ENCODE results near the gene SRL. TPM values are rescaled to one million over a fixed set of nuclear protein-coding genes. Genes with fewer than 3 reads are reported as not detected.
"Not testable (repeated sequence)": the region's sequence is repeated elsewhere in the genome, so short reads cannot be mapped to it uniquely, and the experiment has no call there.

Gene SRL
- total RNA-seq, 2 donors from 2014 or later: not detected

DNA sequence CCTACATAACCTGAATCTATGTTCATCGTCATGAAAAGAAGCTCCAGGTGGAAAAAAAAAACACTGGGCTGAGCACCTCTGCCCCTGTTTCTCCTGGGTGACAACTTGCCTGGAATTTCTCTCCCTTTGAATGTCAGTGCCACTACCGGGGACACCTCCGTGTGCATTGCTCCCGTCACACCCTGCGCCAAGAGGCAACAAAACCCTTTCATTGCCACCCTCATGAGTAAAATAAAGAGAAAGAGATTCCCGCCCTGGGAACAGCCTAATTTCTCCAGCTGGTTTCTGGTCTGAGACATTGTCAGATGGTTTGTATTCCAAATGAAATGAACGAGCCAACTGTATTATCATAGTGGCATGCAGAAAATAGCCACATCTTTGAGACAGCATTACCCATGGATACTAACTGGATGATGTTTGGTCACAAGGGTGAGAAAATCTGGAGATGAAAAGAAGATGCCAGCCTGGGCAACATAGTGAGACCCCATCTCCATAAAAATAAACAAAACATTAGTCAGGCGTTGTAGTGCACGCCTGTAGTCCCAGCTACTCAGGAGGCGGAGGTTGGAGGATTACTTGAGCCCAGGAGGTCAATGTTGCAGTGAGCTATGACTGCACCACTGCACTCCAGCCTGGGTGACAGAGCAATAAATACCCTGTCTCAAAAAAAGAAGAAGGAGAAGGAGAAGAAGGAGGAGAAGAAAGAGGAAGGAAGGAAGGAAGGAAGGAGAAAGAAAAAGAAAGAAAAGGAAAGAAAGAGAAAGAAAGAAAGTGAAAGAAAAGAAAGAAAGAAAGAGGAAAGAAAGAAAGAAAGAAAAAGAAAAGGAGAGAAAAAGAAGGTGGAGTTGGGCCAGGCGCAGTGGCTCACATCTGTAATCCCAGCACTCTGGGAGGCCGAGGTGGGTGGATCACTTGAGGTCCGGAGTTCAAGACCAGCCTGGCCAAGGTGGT is 83.5 kb downstream of the SRL start:
- TF ChIP-seq POLR2A (IDR thresholded peaks at IDR 0.05): no peak
- TF ChIP-seq, protein P1, sequence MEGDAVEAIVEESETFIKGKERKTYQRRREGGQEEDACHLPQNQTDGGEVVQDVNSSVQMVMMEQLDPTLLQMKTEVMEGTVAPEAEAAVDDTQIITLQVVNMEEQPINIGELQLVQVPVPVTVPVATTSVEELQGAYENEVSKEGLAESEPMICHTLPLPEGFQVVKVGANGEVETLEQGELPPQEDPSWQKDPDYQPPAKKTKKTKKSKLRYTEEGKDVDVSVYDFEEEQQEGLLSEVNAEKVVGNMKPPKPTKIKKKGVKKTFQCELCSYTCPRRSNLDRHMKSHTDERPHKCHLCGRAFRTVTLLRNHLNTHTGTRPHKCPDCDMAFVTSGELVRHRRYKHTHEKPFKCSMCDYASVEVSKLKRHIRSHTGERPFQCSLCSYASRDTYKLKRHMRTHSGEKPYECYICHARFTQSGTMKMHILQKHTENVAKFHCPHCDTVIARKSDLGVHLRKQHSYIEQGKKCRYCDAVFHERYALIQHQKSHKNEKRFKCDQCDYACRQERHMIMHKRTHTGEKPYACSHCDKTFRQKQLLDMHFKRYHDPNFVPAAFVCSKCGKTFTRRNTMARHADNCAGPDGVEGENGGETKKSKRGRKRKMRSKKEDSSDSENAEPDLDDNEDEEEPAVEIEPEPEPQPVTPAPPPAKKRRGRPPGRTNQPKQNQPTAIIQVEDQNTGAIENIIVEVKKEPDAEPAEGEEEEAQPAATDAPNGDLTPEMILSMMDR (IDR thresholded peaks at IDR 0.05): no peak
- Histone ChIP-seq H3K9me3 (no peaks in the 10 kb centered on the region), H3K4me1 (no peaks in the 10 kb centered on the region), H3K27me3 (no peaks in the 10 kb centered on the region), H3K27ac (no peak overlapping the region), H3K4me3 (no peak overlapping the region), H3K36me3 (replicated peaks in 1 of 2; ENCODE audit: insufficient read depth in 1 of 2, low read depth in 2 of 2) (no peaks in the 10 kb centered on the region)
- intact Hi-C loops (cut with DNase I): loop anchor here (5.0 kb wide), 1 partner anchor 251 kb away; no protein-coding TSS in a partner anchor
- no peak for DNase-seq
- WGBS, 2 donors: 77 to 82% methylated on average over 13 of the region's 13 CpGs
- ATAC-seq: no peak

DNA sequence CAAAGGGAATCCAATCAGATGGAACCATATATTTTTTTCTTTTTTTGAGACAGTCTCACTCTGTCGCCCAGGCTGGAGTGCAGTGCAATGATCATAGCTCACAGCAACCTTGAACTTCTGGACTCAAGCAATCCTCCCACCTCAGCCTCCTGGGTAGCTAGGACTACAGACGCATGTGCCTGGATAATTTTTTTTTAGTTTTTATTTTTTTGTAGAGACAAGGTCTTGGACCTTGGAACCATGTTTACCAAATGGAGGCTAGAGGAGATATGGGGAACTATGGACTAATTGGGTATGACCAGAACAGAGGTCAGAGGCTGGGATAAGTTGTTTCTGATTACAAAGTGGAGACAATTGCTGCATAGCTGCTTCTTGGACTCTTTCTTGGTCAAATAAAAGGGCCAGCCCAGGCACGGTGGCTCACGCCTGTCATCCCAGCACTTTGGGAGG is 84.5 kb downstream of the SRL start:
- Histone ChIP-seq H3K4me1 (no peaks in the 10 kb centered on the region), H3K9me3 (no peaks in the 10 kb centered on the region), H3K4me3 (no peak overlapping the region), H3K36me3 (replicated peaks in 1 of 2; ENCODE audit: insufficient read depth in 1 of 2, low read depth in 2 of 2) (no peaks in the 10 kb centered on the region), H3K27me3 (no peaks in the 10 kb centered on the region), H3K27ac (no peak overlapping the region)
- WGBS, 2 donors: 36 to 41% methylated on average over 4 of the region's 4 CpGs
- DNase-seq (no peak), ATAC-seq (no peak)
- TF ChIP-seq, protein P1 (IDR thresholded peaks at IDR 0.05): no peak
- TF ChIP-seq POLR2A (IDR thresholded peaks at IDR 0.05): no peak
- intact Hi-C loops (cut with DNase I): loop anchor here (5.0 kb wide), 1 partner anchor 250 kb away; no protein-coding TSS in a partner anchor

DNA sequence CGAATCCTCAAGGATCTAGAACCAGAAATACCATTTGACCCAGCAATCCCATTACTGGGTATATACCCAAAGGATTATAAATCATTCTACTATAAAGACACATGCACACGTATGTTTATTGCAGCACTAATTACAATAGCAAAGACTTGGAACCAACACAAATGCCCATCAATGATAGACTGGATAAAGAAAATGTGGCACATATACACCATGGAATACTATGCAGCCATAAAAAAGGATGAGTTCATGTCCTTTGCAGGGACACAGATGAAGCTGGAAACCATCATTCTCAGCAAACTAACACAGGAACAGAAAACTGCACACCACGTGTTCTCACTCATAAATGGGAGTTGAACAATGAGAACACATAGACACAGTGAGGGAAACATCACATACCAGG is 85.4 kb downstream of the SRL start:
- H3K9me3 ChIP-seq; H3K36me3 ChIP-seq (replicated peaks in 1 of 2; ENCODE audit: insufficient read depth in 1 of 2, low read depth in 2 of 2); H3K27me3 ChIP-seq; H3K4me1 ChIP-seq; H3K27ac ChIP-seq; DNase-seq; ATAC-seq; H3K4me3 ChIP-seq: not testable (repeated sequence)
- WGBS, 2 donors: 80 to 93% methylated on average over 3 of the region's 3 CpGs
- intact Hi-C loops (cut with DNase I): loop anchor here (5.0 kb wide), 1 partner anchor 249 kb away; no protein-coding TSS in a partner anchor

DNA sequence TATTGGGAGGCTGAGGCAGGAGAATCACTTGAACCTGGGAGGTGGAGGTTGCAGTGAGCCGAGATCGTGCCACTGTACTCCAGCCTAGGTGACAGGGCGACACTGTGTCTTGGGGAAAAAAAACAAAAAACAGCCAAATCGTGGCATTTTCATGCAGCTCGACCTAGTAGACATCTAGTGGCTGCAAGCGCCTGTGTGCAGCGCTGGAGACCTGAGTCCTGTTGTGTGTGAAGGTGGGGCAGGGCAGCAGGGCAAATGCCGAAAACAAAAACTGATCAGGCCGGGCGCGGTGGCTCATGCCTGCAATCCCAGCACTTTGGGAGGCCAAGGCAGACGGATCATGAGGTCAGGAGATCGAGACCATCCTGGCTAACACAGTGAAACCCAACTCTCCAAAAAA is 88.5 kb downstream of the SRL start:
- DNase-seq; H3K4me1 ChIP-seq; H3K27ac ChIP-seq; H3K36me3 ChIP-seq (replicated peaks in 1 of 2; ENCODE audit: insufficient read depth in 1 of 2, low read depth in 2 of 2); intact Hi-C loops (cut with DNase I); ATAC-seq; H3K4me3 ChIP-seq; H3K9me3 ChIP-seq; H3K27me3 ChIP-seq: not testable (repeated sequence)
- WGBS, 2 donors: 91 to 92% methylated on average over 13 of the region's 13 CpGs

DNA sequence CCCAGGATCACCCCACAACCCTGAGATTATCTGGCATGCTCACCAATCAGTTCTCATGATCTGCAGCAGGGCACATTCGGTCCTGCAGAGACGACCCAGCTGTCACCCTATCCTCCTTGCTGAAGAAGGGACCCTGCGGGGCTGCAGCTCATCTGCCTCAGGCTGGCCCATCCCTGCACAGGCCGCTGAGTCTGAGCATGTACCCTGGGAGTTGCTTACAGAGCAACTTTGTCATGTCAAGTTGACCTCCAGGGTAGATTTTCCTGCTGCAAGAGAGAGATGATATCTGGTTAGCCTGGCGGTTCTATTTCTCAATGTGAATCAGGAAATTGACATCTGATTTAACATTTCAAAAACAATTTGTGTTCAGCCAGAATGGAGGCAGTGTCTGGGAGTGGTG is 89.6 kb downstream of the SRL start:
- H3K36me3 ChIP-seq (replicated peaks in 1 of 2; ENCODE audit: insufficient read depth in 1 of 2, low read depth in 2 of 2): no peaks in the 10 kb centered on the region
- 90 to 91% methylated on average over 2 to 5 of the region's 5 CpGs for WGBS, 2 donors
- TF ChIP-seq POLR2A (IDR thresholded peaks at IDR 0.05): no peak
- TF ChIP-seq, protein P1 (IDR thresholded peaks at IDR 0.05): no peak
- H3K27ac ChIP-seq: no peak overlapping the region
- H3K27me3 ChIP-seq: no peaks in the 10 kb centered on the region
- no peak for ATAC-seq
- no peak for DNase-seq
- H3K4me3 ChIP-seq: no peak overlapping the region
- intact Hi-C loops (cut with DNase I): no loop called here
- no peaks in the 10 kb centered on the region for H3K4me1 ChIP-seq
- H3K9me3 ChIP-seq: no peaks in the 10 kb centered on the region

All from body of pancreas (tissue), 4 donors.